Activated CD8-positive, alpha-beta T cell treated with anti-CD3 and anti-CD28 coated beads, Interleukin-2, amount 10 ng/mL, durations not matched to agents 7 days and 5 days (primary cell): Measurements from ENCODE around the gene GPX6. TPM values are rescaled to one million over a fixed set of nuclear protein-coding genes. Genes with fewer than 3 reads are reported as not detected.
"Not testable (repeated sequence)": the region's sequence is repeated elsewhere in the genome, so short reads cannot be mapped to it uniquely, and the experiment has no call there.

Source experiments
- ATAC-seq: fragments of 150-1000 bp; cut with Tn5 transposase; one replicate; pipeline ENCODE4 v1.10.0; 2021; ENCODE audit warnings: moderate library complexity
- CTCF ChIA-PET: fragments of 350-600 bp; sonication (Branson Sonifier 250); formaldehyde crosslinking; loops from one replicate; lab custom pipeline; 2021; ENCODE audit warnings: antibody characterized with exemption; lab: Charles Lee
- POLR2A ChIA-PET: fragments of 350-600 bp; sonication (Branson Sonifier 250); formaldehyde crosslinking; loops from one replicate; lab custom pipeline; 2021; ENCODE audit warnings: antibody characterized with exemption; lab: Charles Lee
- DNase-seq: peaks from one replicate; pipeline ENCODE4 v3.0.0-alpha.2; 2020
- H3K27ac Mint-ChIP-seq: one replicate; pipeline ENCODE4 v1.8.0; 2021; ENCODE audit warnings: mild to moderate bottlenecking, mixed read lengths
- H3K27me3 Mint-ChIP-seq: one replicate; pipeline ENCODE4 v1.8.0; 2021; ENCODE audit warnings: low read depth, mixed read lengths
- H3K36me3 Mint-ChIP-seq: one replicate; pipeline ENCODE4 v1.8.0; 2021; ENCODE audit warnings: low read depth, mixed read lengths
- H3K4me1 Mint-ChIP-seq: one replicate; pipeline ENCODE4 v1.8.0; 2021; ENCODE audit warnings: low read depth, mixed read lengths
- H3K4me3 Mint-ChIP-seq: one replicate; pipeline ENCODE4 v1.8.0; 2021; ENCODE audit warnings: mild to moderate bottlenecking, mixed read lengths
- H3K9me3 Mint-ChIP-seq: one replicate; pipeline ENCODE4 v1.8.0; 2022; ENCODE audit warnings: mixed read lengths; ENCODE audit not compliant: insufficient read depth
- total RNA-seq, 2 experiments: library from RNA; stranded (reverse); gene quantifications; one replicate each; pipeline ENCODE4 v1.2.3, GENCODE V29; 2021

GPX6 gene, protein sequence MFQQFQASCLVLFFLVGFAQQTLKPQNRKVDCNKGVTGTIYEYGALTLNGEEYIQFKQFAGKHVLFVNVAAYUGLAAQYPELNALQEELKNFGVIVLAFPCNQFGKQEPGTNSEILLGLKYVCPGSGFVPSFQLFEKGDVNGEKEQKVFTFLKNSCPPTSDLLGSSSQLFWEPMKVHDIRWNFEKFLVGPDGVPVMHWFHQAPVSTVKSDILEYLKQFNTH
- not detected for total RNA-seq

DNA sequence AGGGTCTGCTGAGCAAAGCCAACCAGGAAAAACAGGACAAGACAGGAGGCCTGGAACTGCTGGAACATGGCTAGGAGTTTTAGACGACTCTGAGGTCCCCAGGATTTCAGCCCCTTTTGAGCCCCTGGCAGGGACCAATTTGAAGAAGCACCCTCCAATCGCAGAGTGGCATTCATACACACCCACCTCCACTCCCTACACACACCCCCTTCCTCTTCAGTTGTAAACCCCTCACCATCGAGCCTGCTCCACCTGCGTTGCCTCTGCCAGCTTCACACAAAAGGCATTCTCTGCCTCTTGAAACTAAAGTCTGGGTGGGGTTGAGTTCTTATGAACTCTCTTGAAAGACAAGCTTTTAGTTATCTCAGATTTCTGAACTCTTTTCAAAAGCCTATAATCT is at the start of gene GPX6:
TSS of gene GPX6 (minus strand) at position 118 of the 400 bp plus-strand sequence. CDS start at position 68, 50 bp downstream.
- CTCF ChIA-PET: interaction anchor here (1.2 kb wide), 1 partner anchor 27 kb away, joined by 4 read pairs; no protein-coding TSS in a partner anchor

DNA sequence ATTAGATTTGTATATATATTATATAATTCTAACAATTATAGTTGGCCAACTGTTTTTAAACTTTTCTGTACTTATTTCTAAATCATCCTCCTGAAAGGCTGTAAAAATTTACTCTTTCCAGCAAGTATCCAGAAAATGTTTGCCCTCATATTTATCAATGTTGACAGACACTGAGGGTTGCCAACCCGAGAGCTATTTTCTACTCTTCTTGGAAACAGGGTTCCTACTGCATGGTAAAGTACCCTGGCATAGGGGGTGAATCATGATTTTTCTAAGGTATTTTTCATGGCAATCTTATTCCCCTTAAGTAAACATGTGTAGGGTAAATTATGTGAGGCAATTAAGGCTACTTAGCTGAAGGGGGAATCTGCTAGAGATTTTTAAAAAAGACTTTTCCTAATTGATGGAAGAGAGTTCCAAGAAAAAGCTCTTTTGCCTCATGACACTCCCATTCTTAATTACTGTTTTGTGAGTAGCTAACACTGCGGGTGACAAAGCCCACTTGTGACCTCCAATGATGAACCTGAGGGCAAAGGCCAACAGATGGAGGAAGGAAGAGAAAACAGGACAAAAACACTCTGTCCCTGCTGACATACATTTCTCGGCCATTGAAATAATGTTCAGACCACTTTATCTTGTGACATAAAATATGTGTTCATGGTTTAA is 48.0 kb upstream of the GPX6 start:
- no peaks in the 10 kb centered on the region for H3K36me3 Mint-ChIP-seq
- no peaks in the 10 kb centered on the region for H3K4me1 Mint-ChIP-seq
- ChIA-PET CTCF (no interaction called here), POLR2A (no interaction called here)
- no peak overlapping the region for H3K4me3 Mint-ChIP-seq
- DNase-seq (no peak), ATAC-seq (no peak)
- no peak overlapping the region for H3K27ac Mint-ChIP-seq
- H3K27me3 Mint-ChIP-seq: peaks cover 38% of the 10 kb centered on the region
- no peaks in the 10 kb centered on the region for H3K9me3 Mint-ChIP-seq

More for the DNA sequence above, at the start of gene GPX6:
- ATAC-seq (no peak), DNase-seq (no peak)
- POLR2A ChIA-PET: no interaction called here
- Mint-ChIP-seq H3K4me1 (no peaks in the 10 kb centered on the region), H3K9me3 (no peaks in the 10 kb centered on the region), H3K36me3 (no peaks in the 10 kb centered on the region), H3K27ac (no peak within 1 kb of the TSS), H3K27me3 (peaks cover 55% of the 10 kb centered on the region), H3K4me3 (no peak within 1 kb of the TSS)

DNA sequence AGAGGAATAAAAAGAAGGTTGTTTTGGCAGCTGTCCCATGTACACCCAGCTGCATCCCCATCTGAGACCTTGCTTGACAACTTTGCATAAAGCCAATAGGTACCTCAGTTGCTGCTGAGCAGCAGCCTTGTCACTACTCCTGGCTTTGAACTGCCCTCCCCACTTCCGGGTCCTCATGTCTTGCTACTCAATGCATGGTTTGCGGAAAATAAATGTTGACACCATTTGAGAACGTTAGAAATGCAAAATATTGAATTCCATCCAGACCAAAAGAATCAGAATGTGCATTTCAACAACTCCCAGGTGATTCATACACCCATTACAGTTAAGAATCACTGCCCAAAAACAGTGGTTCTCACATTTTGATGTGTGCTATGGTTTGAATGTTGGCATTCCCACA is 43.0 kb upstream of the GPX6 start:
- Mint-ChIP-seq H3K27ac (no peak overlapping the region), H3K27me3 (peaks cover 41% of the 10 kb centered on the region), H3K4me3 (no peak overlapping the region), H3K9me3 (no peaks in the 10 kb centered on the region), H3K4me1 (no peaks in the 10 kb centered on the region), H3K36me3 (no peaks in the 10 kb centered on the region)
- ATAC-seq (no peak), DNase-seq (no peak)
- ChIA-PET CTCF (no interaction called here), POLR2A (no interaction called here)

DNA sequence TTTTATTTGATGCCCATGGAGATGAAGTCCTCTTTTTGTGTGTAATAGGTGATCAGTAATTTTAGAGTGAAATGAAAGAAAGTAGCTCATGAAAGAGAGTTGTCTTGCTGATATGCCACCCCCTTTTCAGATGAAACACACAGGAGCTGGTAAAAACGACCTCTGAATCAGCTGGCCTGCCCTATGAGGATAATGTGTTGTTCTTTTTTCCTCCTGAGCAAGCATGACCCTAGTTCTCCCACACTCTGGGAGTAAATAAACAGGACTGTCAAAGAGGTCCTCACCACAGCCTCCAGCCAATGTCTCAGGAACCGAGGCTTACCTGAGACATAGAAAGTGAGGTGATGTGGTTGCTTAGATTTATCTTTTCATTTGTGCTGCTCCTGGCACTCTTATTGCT is 39.5 kb upstream of the GPX6 start:
- Mint-ChIP-seq H3K4me1 (no peaks in the 10 kb centered on the region), H3K27ac (no peak overlapping the region), H3K36me3 (no peaks in the 10 kb centered on the region), H3K27me3 (peaks cover 57% of the 10 kb centered on the region), H3K4me3 (no peak overlapping the region), H3K9me3 (no peaks in the 10 kb centered on the region)
- ChIA-PET CTCF (interaction anchor here (1.3 kb wide), 1 partner anchor 26 kb away, joined by 4 read pairs; no protein-coding TSS in a partner anchor), POLR2A (no interaction called here)
- no peak for DNase-seq
- ATAC-seq: no peak

DNA sequence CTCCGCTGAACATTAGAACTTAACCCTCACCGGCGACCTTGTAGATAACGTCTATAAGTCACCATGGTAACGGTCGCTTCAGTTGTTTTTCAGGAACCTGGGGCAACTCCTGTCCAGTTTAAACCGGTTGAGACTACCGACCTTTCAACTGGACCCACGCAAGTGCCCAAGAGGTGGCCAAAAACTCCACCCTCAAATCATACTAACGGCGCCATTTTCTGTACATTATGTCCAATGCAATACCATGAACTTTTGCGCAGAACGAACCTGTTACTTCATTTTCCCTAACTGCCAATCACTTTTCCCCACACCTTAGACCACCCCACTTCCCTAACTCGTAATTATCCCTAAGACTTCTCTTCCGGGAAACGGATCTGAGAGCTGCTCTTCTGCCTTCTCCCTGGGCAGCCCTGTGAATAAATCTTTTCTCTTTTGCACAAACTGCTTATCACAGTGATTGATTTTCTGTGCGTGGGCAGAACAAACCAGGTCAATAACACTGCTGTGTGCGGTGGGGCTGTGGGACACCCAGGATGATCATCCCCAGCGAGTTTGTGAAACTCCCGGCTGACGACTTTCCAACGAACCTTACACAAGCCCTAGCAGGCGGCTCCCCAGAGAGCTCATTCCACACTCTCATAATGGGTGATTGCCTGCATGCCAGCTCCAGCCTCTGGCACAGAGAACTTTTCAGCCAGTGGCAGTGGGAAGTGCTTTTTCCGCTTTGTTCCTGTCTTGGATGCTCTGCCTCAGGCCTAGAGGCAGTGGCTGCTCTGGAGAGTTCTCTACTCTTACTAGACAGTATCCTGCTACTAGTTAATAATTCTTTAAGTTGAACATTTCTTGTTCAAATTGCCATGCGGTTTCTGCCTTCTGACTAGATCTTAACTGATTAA is 38.6 kb upstream of the GPX6 start:
- ChIA-PET CTCF (interaction anchor here (1.3 kb wide), 1 partner anchor 27 kb away, joined by 4 read pairs; no protein-coding TSS in a partner anchor), POLR2A (no interaction called here)
- Mint-ChIP-seq H3K36me3 (no peaks in the 10 kb centered on the region), H3K4me1 (no peaks in the 10 kb centered on the region), H3K27ac (no peak overlapping the region), H3K9me3 (no peaks in the 10 kb centered on the region), H3K27me3 (peaks cover 54% of the 10 kb centered on the region), H3K4me3 (no peak overlapping the region)
- DNase-seq (no peak), ATAC-seq (no peak)

DNA sequence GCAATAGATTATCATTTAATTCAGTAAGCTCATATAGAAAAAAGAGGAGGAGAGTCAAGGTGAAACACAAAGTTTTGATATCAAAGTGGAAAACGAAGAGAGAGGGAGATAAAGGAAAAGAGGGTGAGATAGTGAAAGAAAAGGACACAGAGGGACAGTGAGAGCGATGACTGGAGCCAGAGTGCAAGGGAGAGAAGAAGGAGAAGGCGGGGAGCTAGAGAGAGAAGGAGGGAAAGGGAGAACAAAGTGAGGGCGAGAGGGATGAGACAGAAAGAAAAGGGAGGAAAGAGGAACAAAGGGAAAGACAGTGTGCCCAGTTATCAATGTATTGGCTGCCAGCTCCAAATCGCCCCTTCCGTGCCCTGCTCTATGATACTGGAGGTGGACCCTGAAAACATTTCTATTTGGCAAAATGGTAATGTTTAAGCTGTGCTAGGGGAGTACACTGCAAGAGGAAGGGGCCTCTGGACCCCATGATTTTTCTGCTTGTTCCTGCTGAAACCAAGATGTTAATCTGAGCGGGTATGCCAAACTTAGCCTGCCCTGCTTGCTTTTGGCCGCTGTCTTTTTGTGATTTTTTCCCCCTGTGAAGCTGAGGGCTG is 37.9 kb upstream of the GPX6 start:
- H3K27ac Mint-ChIP-seq: no peak overlapping the region
- no peak for ATAC-seq
- DNase-seq: no peak
- no peaks in the 10 kb centered on the region for H3K4me1 Mint-ChIP-seq
- ChIA-PET CTCF (interaction anchor here (0.7 kb wide), 1 partner anchor 1315 kb away, joined by 3 read pairs; no protein-coding TSS in a partner anchor), POLR2A (no interaction called here)
- H3K36me3 Mint-ChIP-seq: no peaks in the 10 kb centered on the region
- peaks cover 54% of the 10 kb centered on the region for H3K27me3 Mint-ChIP-seq
- no peaks in the 10 kb centered on the region for H3K9me3 Mint-ChIP-seq
- H3K4me3 Mint-ChIP-seq: no peak overlapping the region

DNA sequence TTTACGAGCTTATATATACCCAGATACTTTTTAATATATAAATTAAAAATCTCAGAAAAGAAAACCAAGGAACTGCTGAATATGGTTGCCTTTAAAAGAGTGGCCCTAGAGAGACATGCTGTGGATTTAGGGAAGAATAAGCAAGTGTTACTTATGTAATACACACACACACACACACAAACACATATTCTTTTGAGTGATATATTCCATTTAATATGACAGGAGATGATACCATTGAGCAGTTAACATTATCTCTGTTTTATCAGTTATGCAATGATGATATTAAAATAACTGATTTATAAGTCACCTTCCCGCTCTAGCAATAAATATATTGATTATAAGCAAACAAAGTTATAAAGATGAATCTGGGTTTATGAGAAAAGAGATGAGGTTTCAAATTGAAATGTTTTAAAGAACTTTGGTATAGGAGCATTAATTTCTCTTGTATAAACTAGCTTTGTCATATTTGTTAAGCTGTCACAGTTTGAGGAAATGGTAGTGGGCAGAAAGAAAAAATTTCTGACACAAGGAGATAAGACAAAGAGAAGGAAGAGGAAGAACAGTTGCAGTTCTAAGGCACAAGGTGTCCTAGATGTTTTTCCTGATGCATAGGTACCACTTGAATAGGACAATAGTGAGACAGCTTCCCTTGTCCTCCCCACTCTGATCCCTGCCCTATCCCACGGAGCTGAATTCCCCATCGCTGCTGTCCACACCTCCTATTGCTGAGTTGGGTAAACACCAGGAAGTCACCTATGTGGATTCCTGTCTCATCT is 36.5 kb upstream of the GPX6 start:
- H3K4me3 Mint-ChIP-seq: no peak overlapping the region
- peaks cover 60% of the 10 kb centered on the region for H3K27me3 Mint-ChIP-seq
- ChIA-PET CTCF (interaction anchor here (1.2 to 1.5 kb wide), 2 partner anchors 10 to 29 kb away, joined by 4 read pairs; no protein-coding TSS in a partner anchor), POLR2A (no interaction called here)
- H3K9me3 Mint-ChIP-seq: no peaks in the 10 kb centered on the region
- DNase-seq (no peak), ATAC-seq (no peak)
- no peak overlapping the region for H3K27ac Mint-ChIP-seq
- no peaks in the 10 kb centered on the region for H3K4me1 Mint-ChIP-seq
- no peaks in the 10 kb centered on the region for H3K36me3 Mint-ChIP-seq

DNA sequence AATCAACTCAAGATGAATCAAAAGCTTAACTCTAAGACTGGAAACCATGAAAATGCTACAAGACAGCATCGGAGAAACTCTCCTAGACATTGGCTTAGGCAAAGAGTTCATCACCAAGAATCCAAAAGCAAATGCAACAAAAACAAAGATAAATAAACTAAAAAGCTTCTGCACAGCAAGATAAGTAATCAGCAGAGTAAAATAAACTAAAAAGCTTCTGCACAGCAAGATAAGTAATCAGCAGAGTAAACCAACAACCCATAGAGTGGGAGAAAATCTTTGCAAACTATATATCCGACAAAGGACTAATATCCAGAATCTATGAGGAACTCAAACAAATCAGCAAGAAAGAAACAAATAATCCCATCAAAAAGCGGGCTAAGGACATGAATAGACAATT is 31.4 kb upstream of the GPX6 start:
- H3K27ac Mint-ChIP-seq, H3K36me3 Mint-ChIP-seq, DNase-seq, POLR2A ChIA-PET, CTCF ChIA-PET, ATAC-seq, H3K4me3 Mint-ChIP-seq, H3K9me3 Mint-ChIP-seq: not testable (repeated sequence)
- H3K4me1 Mint-ChIP-seq: peaks cover 23% of the 10 kb centered on the region
- H3K27me3 Mint-ChIP-seq: peaks cover 59% of the 10 kb centered on the region

DNA sequence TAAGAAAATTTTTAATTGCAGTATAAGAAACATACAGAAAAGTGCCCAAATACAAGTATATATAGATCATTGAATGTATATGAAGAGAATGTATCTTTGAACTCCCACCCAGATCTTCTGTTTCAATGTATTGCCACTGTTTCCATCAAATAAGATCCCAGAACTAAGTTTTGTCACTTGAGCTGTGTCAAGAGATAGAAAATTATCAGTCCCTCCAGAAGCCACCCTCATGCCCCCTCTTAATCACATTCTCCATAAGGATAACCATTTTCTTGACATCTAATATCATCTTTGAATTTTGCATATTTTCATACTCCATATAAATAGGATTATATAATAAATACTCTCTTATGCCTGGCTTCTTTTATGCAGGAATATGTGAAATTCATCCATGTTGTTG is 30.4 kb upstream of the GPX6 start:
- CTCF ChIA-PET: no interaction called here
- Mint-ChIP-seq H3K9me3 (peaks cover 6% of the 10 kb centered on the region), H3K27ac (no peak overlapping the region), H3K27me3 (peaks cover 60% of the 10 kb centered on the region), H3K4me3 (no peak overlapping the region), H3K36me3 (peaks cover 2% of the 10 kb centered on the region), H3K4me1 (peaks cover 25% of the 10 kb centered on the region)
- POLR2A ChIA-PET: no interaction called here
- DNase-seq (no peak), ATAC-seq (no peak)

DNA sequence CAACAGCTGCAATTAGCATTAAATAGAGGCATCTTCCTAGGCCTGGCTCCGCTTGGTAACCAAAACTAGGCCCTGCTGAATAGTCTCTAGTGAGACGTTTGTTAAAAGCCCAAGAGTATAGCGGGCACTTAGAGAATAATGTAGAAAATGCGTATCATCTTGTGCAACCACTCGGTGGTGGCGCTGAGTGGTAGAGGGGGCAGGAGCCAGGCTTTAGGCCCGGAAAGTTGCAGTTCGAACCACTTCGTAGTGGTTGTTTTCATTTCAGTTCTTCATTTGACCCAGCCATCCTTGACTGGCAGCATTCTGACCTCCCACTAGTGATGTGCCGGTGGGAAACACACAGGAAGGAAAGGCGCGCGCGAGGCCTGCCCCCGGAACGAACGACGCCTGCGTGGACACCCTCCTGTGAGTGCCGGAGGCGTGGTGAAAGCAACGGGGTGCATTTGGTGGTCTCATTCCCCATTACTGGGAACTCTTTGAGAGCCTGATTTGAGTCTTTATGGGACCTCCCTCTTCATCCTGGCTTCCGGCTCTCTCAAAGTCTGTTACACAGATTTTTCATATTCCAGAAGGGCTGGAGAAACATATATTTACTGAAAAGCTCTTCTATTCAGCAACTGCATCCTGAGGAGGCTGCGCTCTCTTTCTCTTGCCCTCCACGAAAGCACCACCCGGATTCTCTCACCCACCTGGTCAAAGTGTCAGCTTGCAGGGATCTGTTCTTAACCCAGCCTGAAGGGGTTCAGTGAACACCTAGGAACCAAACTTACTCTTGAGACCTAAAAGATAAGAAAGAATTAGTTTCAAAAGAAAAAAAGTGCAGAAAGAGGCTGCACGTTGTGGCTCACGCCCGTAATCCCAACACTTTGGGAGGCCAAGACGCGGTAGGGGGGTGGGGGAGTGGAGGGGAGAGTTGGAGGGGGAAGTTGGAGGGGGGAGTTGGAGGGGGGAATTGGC is 28.3 kb upstream of the GPX6 start:
- peaks cover 61% of the 10 kb centered on the region for H3K27me3 Mint-ChIP-seq

More for the DNA sequence above, 28.3 kb upstream of the GPX6 start:
- Mint-ChIP-seq H3K4me1 (peaks cover 25% of the 10 kb centered on the region), H3K4me3 (peak overlapping the region; percentile 74), H3K36me3 (peaks cover 2% of the 10 kb centered on the region), H3K27ac (no peak overlapping the region), H3K9me3 (peaks cover 6% of the 10 kb centered on the region)
- ATAC-seq (peak; percentile 24), DNase-seq (peak; percentile 31)
- ChIA-PET CTCF (interaction anchor here (1.0 to 1.8 kb wide), 8 partner anchors 13 to 118 kb away, joined by 3 to 9 read pairs (median 4); partner anchors contain the start of gene GPX6), POLR2A (no interaction called here)
